ENCODE measurements around the gene SCAP.

The SCAP gene

GRCh38 chr3:47367631-47368030 is 108.1 kb downstream of the SCAP start:
- no peak for DNase-seq

- no peak for DNase-seq
Measured at GRCh38 chr3:47366833-47367232, 108.9 kb downstream of the SCAP start.

- no peak for DNase-seq
Measured at GRCh38 chr3:47365213-47366153, 110.3 kb downstream of the SCAP start.
